Erythroblast (primary cell): ENCODE data around the gene DPH3.

ENCODE experiments used
- GATA1 ChIP-seq: IDR thresholded peaks from 2 replicates; pipeline ENCODE4 v1.6.1; 2011; ENCODE audit warnings: low read depth, mild to moderate bottlenecking, control low read depth, low read length, moderate library complexity
- POLR2A ChIP-seq: IDR thresholded peaks from 2 replicates; pipeline ENCODE4 v1.6.1; 2011; ENCODE audit warnings: mild to moderate bottlenecking, low read length

DNA sequence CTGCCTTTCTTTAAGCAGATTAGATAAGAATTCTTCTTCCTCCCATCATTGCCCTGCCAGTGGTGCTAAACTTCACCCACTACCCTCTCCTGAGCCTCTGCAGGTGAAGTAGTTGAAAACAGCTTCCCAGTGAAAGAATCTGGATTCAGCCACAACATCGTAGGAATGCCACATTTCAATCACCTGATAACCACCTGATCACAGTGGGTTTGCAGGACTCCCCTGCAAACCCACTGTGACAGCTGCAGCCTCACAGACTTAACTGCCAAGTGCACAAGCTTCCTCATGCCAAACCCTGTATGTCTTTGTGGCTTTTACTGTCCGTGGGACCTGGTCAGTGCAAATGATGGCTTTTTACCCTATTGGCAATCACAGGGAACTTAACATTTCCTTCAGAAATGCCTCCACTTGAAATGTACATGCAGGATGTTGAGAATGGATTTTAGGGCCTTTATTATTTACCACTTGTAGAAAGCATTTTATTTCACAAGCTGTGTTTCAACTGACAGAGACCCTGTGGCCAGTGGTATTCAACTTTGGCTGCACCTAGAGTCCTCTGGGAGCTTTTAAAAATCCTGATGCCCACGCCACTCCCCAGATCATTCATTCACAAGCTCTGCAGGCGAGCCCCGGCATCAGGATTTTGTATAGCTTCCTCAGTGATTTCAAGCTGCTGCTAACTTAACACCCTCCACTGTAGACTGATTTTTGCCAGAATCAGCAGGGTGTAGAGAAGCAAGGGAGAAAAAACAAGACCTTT is 49.3 kb upstream of the DPH3 start:
- no peak for TF ChIP-seq POLR2A
- no peak for TF ChIP-seq GATA1
